Panc1 (cell line): ENCODE results near the gene SSPN. TPM values are rescaled to one million over a fixed set of nuclear protein-coding genes. Genes with fewer than 3 reads are reported as not detected.

ENCODE experiments used
- ATAC-seq: fragments of 200-7000 bp; cut with Tn5 transposase; 2 replicates; pipeline ENCODE4 v1.9.1; 2020; ENCODE audit warnings: mild to moderate bottlenecking, moderate library complexity
- BruUV-seq: library from RNA; stranded (reverse); fragments of 400-500 nt; replicated peaks from 2 replicates; lab custom pipeline; 2021; lab: Mats Ljungman, UMichigan
- CTCF ChIA-PET: fragments of 300-600 bp; sonication (Branson Sonifier 250); formaldehyde crosslinking; loops from one replicate; lab custom pipeline; 2022; ENCODE audit warnings: antibody characterized with exemption; lab: Charles Lee
- POLR2A ChIA-PET: fragments of 300-600 bp; sonication (Branson Sonifier 250); formaldehyde crosslinking; loops from one replicate; lab custom pipeline; 2022; ENCODE audit warnings: antibody characterized with exemption; lab: Charles Lee
- DNase-seq: peaks from one replicate; pipeline ENCODE4 v3.0.0-alpha.2; 2010; ENCODE audit warnings: low read depth, low spot score
- H3K27ac ChIP-seq: 2 replicates; pipeline ENCODE4 v1.5.1; 2011; ENCODE audit warnings: mild to moderate bottlenecking, low read length, inconsistent platforms
- H3K27me3 ChIP-seq: fragments of 200-500 bp; sonication (Bioruptor generic); 2 replicates; pipeline ENCODE4 v1.6.0; 2014; ENCODE audit warnings: low read length, inconsistent platforms; ENCODE audit not compliant: control insufficient read depth, insufficient read depth
- H3K36me3 ChIP-seq: fragments of 200-500 bp; sonication (Bioruptor generic); 2 replicates; pipeline ENCODE4 v1.5.1; 2014; ENCODE audit warnings: inconsistent platforms, mild to moderate bottlenecking, low read length, moderate library complexity; ENCODE audit not compliant: control insufficient read depth, insufficient read depth
- H3K4me1 ChIP-seq: 2 replicates; pipeline ENCODE4 v1.5.1; 2011; ENCODE audit warnings: inconsistent platforms, mild to moderate bottlenecking, low read length, moderate library complexity; ENCODE audit not compliant: control insufficient read depth, insufficient read depth
- H3K4me3 ChIP-seq, 2 experiments: 2 replicates each; pipeline ENCODE4 v1.5.1; 2011 to 2012; ENCODE audit warnings: low read depth in 2 of 2, low read length in 2 of 2, mild to moderate bottlenecking in 2 of 2, inconsistent platforms in 1 of 2, moderate library complexity in 1 of 2
- H3K9me3 ChIP-seq: fragments of 200-500 bp; sonication (Bioruptor generic); 2 replicates; pipeline ENCODE4 v1.5.1; 2014; ENCODE audit warnings: low read depth, mild to moderate bottlenecking, inconsistent platforms, low read length, moderate library complexity; ENCODE audit not compliant: control insufficient read depth, insufficient read depth
- CTCF ChIP-seq: fragments of 450-650 bp; IDR thresholded peaks from 2 replicates; pipeline ENCODE4 v1.5.1; 2017; ENCODE audit warnings: mild to moderate bottlenecking
- POLR2AphosphoS5 ChIP-seq: IDR thresholded peaks from 2 replicates; pipeline ENCODE4 v1.6.1; 2012; ENCODE audit warnings: mild to moderate bottlenecking, low read depth, low read length, moderate library complexity
- SIN3A ChIP-seq: IDR thresholded peaks from 2 replicates; pipeline ENCODE4 v1.6.1; 2012; ENCODE audit warnings: low read depth, mild to moderate bottlenecking, low read length, moderate library complexity, borderline replicate concordance; ENCODE audit not compliant: insufficient read depth
- TCF7L2 ChIP-seq: IDR thresholded peaks from 2 replicates; pipeline ENCODE4 v1.6.1; 2011; ENCODE audit warnings: mild to moderate bottlenecking, low read depth, low read length, inconsistent platforms
- in situ Hi-C: cut with HindIII; loops from 2 replicates; pipeline ENCODE4 v1.10.0; 2016; ENCODE audit warnings: low sequenced_read_pairs, low pct_unique_long_range_greater_than_20kb
- intact Hi-C: fragments of 100-400 bp; cut with micrococcal nuclease; formaldehyde crosslinking; loops from one replicate; pipeline ENCODE4 v1.10.0; 2022; ENCODE audit not compliant: unreplicated experiment
- total RNA-seq: library from RNA; stranded (reverse); gene quantifications from one replicate; pipeline ENCODE4 v1.2.1, GENCODE V29; 2021; ENCODE audit not compliant: unreplicated experiment
- TF ChIP-seq, protein P1 (sequence below), 2 experiments: IDR thresholded peaks; 2 replicates each; pipeline ENCODE4 v1.6.1; 2011 to 2012; ENCODE audit warnings: low read depth in 2 of 2, control low read depth in 1 of 2, low read length in 1 of 2, mild to moderate bottlenecking in 1 of 2, moderate library complexity in 1 of 2; ENCODE audit not compliant: insufficient read depth in 1 of 2

Gene SSPN
- total RNA-seq, 1 experiment from 2014 or later = 23.4 TPM

DNA sequence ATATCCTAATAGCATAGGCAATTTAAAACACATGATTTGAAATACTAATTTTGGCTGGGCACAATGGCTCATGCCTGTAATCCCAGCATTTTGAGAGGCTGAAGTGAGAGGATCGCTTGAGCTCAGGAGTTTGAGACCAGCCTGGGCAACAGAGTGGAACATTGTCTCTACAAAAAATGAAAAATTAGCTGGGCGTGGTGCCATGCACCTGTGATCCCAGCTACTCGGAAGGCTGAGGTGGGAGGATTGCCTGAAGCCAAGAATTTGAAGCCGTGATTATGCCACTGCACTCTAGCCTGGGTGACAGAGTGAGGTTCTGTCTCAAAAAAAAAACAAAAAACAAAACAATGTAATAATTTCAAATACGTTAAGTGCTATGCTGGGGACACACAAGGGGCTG is 83.3 kb downstream of the SSPN start:
- intact Hi-C loops (no loop called here), in situ Hi-C loops (no loop called here)
- Histone ChIP-seq H3K36me3 (no peaks in the 10 kb centered on the region), H3K27me3 (no peaks in the 10 kb centered on the region), H3K9me3 (no peaks in the 10 kb centered on the region), H3K4me3 (no peak overlapping the region), H3K4me1 (peaks cover 38% of the 10 kb centered on the region), H3K27ac (peak overlapping the region; percentile 98)
- DNase-seq (no peak), ATAC-seq (no peak)
- ChIA-PET CTCF (no interaction called here), POLR2A (no interaction called here)
- TF ChIP-seq POLR2AphosphoS5 = no peak
- TF ChIP-seq, protein P1, sequence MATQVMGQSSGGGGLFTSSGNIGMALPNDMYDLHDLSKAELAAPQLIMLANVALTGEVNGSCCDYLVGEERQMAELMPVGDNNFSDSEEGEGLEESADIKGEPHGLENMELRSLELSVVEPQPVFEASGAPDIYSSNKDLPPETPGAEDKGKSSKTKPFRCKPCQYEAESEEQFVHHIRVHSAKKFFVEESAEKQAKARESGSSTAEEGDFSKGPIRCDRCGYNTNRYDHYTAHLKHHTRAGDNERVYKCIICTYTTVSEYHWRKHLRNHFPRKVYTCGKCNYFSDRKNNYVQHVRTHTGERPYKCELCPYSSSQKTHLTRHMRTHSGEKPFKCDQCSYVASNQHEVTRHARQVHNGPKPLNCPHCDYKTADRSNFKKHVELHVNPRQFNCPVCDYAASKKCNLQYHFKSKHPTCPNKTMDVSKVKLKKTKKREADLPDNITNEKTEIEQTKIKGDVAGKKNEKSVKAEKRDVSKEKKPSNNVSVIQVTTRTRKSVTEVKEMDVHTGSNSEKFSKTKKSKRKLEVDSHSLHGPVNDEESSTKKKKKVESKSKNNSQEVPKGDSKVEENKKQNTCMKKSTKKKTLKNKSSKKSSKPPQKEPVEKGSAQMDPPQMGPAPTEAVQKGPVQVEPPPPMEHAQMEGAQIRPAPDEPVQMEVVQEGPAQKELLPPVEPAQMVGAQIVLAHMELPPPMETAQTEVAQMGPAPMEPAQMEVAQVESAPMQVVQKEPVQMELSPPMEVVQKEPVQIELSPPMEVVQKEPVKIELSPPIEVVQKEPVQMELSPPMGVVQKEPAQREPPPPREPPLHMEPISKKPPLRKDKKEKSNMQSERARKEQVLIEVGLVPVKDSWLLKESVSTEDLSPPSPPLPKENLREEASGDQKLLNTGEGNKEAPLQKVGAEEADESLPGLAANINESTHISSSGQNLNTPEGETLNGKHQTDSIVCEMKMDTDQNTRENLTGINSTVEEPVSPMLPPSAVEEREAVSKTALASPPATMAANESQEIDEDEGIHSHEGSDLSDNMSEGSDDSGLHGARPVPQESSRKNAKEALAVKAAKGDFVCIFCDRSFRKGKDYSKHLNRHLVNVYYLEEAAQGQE (IDR thresholded peaks at IDR 0.05; ENCODE audit: insufficient read depth in 1 of 2, low read depth in 2 of 2, low read length in 1 of 2) = no peak
- no peak for TF ChIP-seq CTCF
- no peak for TF ChIP-seq SIN3A
- TF ChIP-seq TCF7L2 = no peak
- BruUV-seq = no TSS peak

GRCh38 chr12:26279091-26279490 is 83.7 kb downstream of the SSPN start:
- no peak for ATAC-seq
- in situ Hi-C loops = no loop called here
- CTCF ChIA-PET = interaction anchor here (0.6 kb wide), 1 partner anchor 1540 kb away, joined by 3 read pairs; no protein-coding TSS in a partner anchor

More at GRCh38 chr12:26279091-26279490, 83.7 kb downstream of the SSPN start:
- Histone ChIP-seq H3K9me3 (no peaks in the 10 kb centered on the region), H3K27me3 (no peaks in the 10 kb centered on the region), H3K27ac (peak overlapping the region; percentile 98; the same call in 1 of the 2 replicates), H3K4me1 (peaks cover 34% of the 10 kb centered on the region), H3K36me3 (no peaks in the 10 kb centered on the region), H3K4me3 (no peak overlapping the region)
- intact Hi-C loops = no loop called here
- TF ChIP-seq SIN3A (no peak), CTCF (no peak), TCF7L2 (no peak), POLR2AphosphoS5 (no peak)
- TF ChIP-seq, protein P1 (IDR thresholded peaks at IDR 0.05; ENCODE audit: insufficient read depth in 1 of 2, low read depth in 2 of 2, low read length in 1 of 2) = no peak
- DNase-seq = no peak
- POLR2A ChIA-PET = interaction anchor here (0.6 to 0.7 kb wide), 3 partner anchors 18 to 186 kb away, joined by 3 read pairs; no protein-coding TSS in a partner anchor
- BruUV-seq = no TSS peak
